ENCODE data around the gene MAPKAPK2. TPM values are rescaled to one million over a fixed set of nuclear protein-coding genes. Genes with fewer than 3 reads are reported as not detected.
"Not testable (repeated sequence)": the region's sequence is repeated elsewhere in the genome, so short reads cannot be mapped to it uniquely, and the experiment has no call there.

The MAPKAPK2 gene
- total RNA-seq, 1 experiment from 2014 or later = 67.6 TPM

DNA sequence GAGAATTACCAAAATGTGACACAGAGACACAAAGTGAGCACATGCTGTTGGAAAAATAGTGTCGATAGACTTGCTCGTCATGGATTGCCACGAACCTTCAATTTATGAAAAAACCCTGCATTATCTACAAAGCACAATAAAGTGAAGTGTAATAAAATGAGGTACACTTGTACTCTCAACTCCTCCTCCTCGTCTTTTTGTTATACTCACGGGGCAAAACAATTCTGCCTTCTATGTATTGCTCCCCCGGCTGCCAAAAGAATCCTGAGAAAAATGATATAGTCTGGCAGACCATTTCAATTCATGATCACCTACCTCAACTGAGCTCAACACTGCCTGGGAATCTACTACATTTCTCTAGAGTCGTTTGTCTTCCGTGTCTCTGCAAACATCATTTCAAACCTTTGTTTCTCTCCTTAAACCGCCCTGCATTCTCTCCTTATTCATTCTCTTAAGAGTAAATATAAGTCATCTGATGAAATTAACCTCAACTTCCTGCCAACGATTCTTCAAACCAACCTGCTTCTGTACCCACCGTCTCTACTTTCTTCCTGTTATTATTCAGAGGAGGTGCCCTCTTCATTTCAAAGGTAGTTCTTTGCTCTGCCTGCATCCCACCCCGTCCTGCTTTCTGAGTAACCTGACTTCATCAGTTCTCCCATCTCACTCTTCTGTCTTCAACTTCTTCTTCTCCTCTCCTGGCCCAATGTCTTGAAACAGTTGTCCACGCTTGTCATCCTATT is 73.0 kb downstream of the MAPKAPK2 start:
- DNase-seq = no peak
- Histone ChIP-seq H3K36me3 (no peaks in the 10 kb centered on the region), H3K27ac (no peak overlapping the region), H3K4me1 (no peaks in the 10 kb centered on the region), H3K27me3 (0 out of 2 replicates have a peak, but pooled peaks cover 3% of the 10 kb centered on the region), H3K9me3 (replicated peaks) (no peaks in the 10 kb centered on the region; the same call in 1 of the 2 replicates), H3K4me3 (no peak overlapping the region)

DNA sequence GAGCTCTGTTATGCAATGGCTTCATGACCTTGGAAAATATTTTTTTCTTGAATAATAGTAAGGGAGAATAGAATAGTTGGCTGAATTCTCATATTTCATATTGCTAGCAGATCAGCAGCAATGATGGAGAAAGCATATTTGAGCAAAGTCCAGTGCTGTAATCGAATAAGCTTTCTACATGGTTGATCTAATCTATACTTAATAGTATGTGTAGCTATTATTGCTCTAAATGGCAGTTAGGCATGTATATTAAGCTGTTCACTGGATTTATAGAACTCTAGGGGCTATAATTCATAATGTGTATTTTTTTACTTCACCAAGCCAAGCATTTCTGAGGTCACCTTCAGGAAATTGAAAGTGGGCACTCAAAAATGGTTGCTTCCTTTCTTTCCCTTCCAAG is 75.9 kb downstream of the MAPKAPK2 start:
- H3K27me3 ChIP-seq = 0 out of 2 replicates have a peak, but pooled peaks cover 3% of the 10 kb centered on the region
- no peaks in the 10 kb centered on the region for H3K36me3 ChIP-seq
- H3K27ac ChIP-seq = no peak overlapping the region
- no peaks in the 10 kb centered on the region; the same call in 1 of the 2 replicates for H3K9me3 ChIP-seq (replicated peaks)
- DNase-seq = no peak
- H3K4me3 ChIP-seq = no peak overlapping the region
- no peaks in the 10 kb centered on the region for H3K4me1 ChIP-seq

DNA sequence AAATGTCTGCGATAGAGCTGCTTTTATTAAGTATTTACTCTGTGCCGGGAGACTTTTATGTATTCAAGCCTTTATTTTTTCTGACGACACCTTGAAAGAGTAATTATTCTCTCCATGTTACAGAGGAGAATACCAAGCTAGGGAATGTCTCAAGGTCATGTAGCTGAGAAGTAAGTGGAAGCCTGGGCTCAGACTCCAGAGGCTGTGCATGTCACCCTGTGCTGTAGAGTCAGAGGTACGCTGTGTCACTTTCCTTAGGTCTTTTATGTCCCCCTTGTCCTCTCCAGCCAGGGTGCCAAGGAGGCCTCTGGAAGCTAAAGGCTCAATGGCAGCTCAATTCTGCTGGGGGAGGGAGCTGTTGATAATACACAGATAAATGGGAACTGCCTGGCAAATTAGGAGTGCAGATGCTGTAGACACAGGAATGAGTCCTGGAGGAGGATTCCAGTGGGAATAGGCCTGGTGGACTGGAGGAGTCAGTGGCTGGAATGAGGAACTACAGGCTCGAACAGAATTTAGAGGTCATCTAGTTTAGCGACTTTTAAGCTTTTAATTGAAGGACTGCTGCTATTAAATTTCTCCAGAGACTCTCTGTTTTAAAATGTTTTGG is 76.6 kb downstream of the MAPKAPK2 start:
- no peaks in the 10 kb centered on the region for H3K9me3 ChIP-seq (replicated peaks)
- no peaks in the 10 kb centered on the region for H3K4me1 ChIP-seq
- no peak for DNase-seq
- no peaks in the 10 kb centered on the region for H3K36me3 ChIP-seq
- H3K27me3 ChIP-seq = no peaks in the 10 kb centered on the region
- no peak overlapping the region for H3K4me3 ChIP-seq
- no peak overlapping the region for H3K27ac ChIP-seq

DNA sequence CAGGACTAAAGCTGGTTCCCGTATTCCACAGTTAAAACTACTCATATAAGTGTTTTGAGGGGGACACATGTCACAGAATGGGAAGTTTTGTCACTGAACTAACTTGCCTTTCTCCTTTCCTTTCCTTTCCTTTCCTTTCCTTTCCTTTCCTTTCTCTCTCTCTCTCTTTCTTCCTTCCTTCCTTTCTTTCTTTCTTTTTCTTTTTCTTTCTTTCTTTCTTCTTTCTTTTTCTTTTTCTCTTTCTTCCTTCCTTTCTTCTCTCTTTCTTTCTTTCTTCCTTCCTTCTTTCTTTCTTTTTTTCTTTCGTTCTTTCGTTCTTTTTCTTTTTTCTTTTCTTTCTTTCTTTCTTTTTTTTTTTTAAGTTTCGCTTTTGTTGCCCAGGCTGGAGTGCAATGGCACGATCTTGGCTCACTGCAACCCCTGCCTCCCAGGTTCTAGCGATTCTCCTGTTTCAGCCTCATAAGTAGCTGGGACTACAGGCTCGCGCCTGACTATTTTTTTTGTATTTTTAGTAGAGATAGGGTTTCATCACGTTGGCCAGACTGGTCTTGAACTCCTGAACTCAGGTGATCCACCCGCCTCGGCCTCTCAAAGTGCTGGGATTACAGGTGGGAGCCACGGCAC is 78.1 kb downstream of the MAPKAPK2 start:
- H3K36me3 ChIP-seq; H3K27ac ChIP-seq; H3K4me1 ChIP-seq; H3K4me3 ChIP-seq; DNase-seq; H3K27me3 ChIP-seq; H3K9me3 ChIP-seq (replicated peaks): not testable (repeated sequence)

DNA sequence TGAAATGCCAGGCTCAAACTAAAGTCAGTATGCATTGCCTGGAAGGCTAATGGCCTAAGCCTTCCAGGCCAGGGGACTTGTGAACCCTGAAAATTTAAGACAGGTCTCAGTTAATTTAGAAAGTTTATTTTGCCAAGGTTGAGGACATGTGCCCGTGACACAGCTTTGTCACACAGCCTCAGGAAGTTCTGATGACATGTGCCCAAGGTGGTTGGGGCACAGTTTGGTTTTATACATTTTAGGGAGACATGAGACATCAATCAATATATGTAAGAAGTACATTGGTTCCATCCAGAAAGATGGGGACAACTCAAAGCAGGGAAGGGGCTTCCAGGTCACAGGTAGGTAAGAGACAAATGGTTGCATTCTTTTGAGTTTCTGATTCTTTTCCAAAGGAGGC is 81.1 kb downstream of the MAPKAPK2 start:
- H3K4me1 ChIP-seq; H3K36me3 ChIP-seq; H3K27me3 ChIP-seq; H3K9me3 ChIP-seq (replicated peaks); DNase-seq; H3K27ac ChIP-seq; H3K4me3 ChIP-seq: not testable (repeated sequence)

DNA sequence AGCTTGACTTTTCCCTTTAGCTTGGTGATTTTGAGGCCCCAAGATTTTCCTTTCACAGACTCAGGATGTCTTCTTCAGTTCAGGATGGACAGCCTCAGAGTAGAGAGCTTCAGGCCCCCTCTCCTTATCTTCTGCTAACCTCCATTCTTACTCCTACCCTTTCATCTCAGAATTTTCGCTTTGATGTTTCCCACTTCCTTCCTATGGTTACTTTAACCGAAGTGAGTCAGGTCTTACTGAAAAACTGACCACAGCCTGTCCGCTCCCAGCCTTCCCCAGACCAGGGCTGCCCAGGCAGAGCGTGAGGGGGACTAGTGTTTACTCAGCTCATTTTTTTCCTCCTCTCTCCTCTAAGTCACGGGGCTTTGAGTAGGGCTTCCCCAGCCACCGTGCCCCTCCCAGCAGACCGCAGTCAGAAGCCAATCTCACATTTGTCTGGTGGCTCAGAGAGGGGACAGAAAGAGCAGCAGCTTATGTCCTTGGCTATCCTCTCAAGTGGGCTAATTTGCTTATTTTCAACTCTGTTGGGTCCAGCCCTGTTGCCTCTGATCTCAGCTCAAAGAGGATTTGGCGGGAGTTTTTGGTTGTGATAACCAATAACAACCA is 81.6 kb downstream of the MAPKAPK2 start:
- Histone ChIP-seq H3K9me3 (replicated peaks) (no peaks in the 10 kb centered on the region), H3K4me3 (no peak overlapping the region)
- DNase-seq = peak; percentile 38 to 49

DNA sequence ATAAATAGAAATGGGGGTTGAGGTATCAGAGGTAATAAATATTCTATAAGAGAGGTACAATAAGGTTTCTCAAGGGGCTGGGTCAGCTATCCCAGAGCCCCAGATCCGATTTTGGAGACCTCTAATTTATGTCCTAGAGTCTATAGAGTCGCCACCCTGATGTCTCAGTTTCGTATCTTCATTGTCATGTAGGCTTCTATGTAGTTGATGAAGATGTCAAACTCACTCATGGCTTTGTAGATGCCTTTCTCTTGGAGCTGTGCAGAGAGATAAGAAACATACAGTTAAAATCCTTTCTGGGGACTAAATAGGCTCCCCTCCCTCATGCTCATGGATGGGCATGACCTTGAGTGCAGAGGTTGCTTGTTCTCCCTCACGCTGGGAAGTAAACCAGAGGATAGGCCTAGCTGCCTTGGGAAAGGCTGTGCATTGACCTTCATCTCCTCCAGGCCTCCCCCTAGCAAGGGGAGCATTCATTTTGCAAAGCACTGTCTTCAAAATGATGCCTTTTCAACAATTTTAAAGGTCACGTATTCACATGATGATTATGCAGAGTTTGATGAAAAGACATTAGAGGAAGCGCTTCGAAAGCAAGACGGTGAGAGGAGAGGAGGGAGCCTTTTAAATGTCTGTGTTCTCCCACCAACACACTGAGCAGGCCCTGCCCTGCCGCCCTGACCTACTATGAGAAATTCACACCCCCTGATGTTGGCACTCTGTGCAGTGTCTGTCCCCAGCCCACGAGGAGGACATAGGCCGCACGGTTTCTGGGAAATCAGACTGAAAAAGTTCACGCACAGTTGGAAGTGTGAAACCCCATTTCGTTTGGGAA is 84.0 kb downstream of the MAPKAPK2 start:
- no peaks in the 10 kb centered on the region for H3K9me3 ChIP-seq (replicated peaks)
- H3K4me3 ChIP-seq = no peak overlapping the region
- no peaks in the 10 kb centered on the region for H3K27me3 ChIP-seq
- H3K4me1 ChIP-seq = no peaks in the 10 kb centered on the region
- H3K27ac ChIP-seq = no peak overlapping the region
- no peak for DNase-seq
- H3K36me3 ChIP-seq = no peaks in the 10 kb centered on the region

More for the DNA sequence above, 81.6 kb downstream of the MAPKAPK2 start:
- Histone ChIP-seq H3K4me1 (no peaks in the 10 kb centered on the region), H3K27ac (no peak overlapping the region), H3K27me3 (no peaks in the 10 kb centered on the region), H3K36me3 (no peaks in the 10 kb centered on the region)

DNA sequence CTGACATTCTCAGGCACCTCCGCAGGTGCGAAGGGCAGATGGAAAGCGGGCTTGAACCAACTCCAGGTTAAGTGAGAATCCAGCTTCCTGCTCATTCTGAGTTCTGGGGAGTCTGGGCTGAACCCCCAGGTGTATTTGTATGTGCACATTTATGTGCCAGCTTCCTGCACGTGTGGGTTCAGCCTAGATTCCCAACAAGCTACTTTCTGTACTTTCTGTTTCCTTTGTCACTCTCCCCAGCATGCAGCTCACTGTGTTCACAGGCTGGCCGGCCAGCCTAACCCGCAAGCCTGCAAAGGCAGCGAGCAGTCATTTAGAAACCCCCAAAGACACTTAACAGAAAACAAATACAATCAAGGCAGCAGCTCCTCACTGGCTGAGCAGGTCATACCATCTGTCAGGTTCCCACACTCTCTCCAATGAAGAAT is 84.6 kb downstream of the MAPKAPK2 start:
- Histone ChIP-seq H3K4me3 (no peak overlapping the region), H3K27ac (no peak overlapping the region), H3K9me3 (replicated peaks) (no peaks in the 10 kb centered on the region), H3K27me3 (no peaks in the 10 kb centered on the region), H3K4me1 (no peaks in the 10 kb centered on the region), H3K36me3 (no peaks in the 10 kb centered on the region)
- DNase-seq = no peak

DNA sequence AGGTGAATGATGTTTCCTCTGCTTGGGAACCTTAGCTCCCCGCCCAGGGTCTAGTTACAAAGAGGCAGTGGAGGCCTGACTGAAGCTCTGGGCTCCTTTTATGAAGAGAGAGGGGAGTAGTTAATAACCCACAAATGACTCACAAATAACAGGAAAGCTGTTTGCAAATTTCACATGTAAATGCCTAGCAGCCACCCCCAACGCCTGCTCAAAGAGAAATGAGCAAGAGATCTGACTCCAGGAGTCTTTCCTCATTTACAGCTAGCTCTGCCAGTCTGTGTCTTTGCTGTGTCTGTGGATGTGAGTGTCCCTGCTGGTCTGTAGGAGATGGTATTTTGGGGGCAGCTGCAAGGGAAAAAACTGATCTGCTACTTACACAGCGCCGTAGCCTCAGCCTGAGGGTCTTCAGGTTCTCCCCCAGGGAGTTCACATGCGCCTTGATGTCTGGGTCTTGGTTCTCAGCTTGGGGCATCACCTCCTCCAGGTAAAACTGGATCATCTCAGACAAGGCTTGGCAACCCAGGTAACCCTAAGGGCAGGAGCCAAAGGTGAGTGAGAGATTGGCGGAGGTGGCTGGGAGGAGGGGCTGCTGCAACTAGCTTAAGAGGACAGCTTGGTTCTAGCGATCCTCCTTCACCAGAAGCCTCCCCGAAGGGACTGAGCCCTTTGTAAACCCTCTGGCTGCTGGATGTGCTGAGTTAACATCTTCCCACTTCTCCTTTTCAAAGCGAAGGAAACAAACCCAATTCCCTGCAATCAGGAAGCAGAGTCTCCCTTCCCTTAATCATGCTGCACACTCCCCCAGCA is 86.0 kb downstream of the MAPKAPK2 start, which contains the start of gene IL19:
Gene IL19, plus strand, starts transcription at position 243 of the 807 bp plus-strand sequence. CDS start 65,890 bp downstream, outside the sequence.
- H3K27me3 ChIP-seq = peaks cover 6% of the 10 kb centered on the region; the same call in 1 of the 2 replicates
- H3K4me1 ChIP-seq = no peaks in the 10 kb centered on the region
- no peak for DNase-seq
- no peaks in the 10 kb centered on the region for H3K36me3 ChIP-seq
- H3K27ac ChIP-seq = no peak within 1 kb of the TSS
- H3K9me3 ChIP-seq (replicated peaks) = no peaks in the 10 kb centered on the region
- H3K4me3 ChIP-seq = no peak within 1 kb of the TSS

DNA sequence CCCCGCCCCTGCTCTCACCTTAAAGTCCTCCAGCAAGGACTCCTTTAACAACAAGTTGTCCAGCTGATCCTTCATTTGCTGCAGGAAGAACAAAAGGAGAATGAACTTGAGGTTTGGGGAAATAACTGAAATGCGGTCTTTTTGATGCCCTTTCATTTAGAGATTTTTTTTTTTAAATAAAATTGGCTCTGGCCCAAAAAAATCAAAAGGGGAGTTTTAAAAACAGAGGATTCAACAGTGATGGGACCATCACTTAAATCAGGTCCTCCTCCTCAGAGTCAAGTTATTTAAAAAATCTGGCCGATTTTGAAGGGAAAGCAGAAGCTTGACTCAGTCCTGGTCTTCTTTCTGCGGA is 86.6 kb downstream of the MAPKAPK2 start:
- DNase-seq = no peak

DNA sequence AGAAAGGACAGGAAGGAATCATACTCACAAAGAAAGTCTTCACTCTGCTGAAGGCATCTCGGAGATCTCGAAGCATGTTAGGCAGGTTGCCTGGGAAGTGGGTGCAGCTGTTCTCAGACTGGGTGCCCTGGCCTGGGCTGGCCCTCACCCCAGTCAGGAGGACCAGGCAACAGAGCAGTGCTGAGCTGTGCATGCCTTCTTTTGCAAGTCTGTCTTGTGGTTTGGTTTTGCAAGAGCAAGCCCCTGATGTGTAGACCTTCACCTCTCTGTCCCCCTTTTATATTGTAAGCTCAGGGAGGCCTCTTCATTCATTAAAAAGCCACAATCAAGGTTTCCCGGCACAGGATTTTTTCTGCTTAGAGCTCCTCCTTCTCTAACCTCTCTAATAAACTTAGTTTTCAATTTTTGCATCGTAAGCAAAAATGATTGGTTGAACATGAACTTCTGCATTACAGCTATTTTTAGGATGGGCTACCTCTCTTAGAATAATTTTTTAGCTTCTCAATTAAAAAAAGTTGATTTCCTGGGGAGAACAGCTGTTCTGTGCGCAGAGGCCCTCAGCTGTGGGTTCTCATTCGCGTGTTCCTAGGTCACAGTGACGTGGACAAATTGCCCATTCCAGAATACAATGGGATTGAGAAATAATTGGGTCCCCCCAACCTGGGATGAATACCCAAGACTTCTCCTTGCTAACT is 87.7 kb downstream of the MAPKAPK2 start, which contains the start of gene IL10:
Gene IL10, minus strand, starts transcription at position 252 of the 695 bp plus-strand sequence. Its CDS starts 59 bp downstream, at position 193.
- no peak for DNase-seq
- Histone ChIP-seq H3K27me3 (peaks cover 6% of the 10 kb centered on the region; the same call in 1 of the 2 replicates), H3K9me3 (replicated peaks) (no peaks in the 10 kb centered on the region), H3K27ac (no peak within 1 kb of the TSS), H3K36me3 (no peaks in the 10 kb centered on the region), H3K4me1 (no peaks in the 10 kb centered on the region), H3K4me3 (no peak within 1 kb of the TSS)

More for the DNA sequence above, 86.6 kb downstream of the MAPKAPK2 start:
- Histone ChIP-seq H3K9me3 (replicated peaks) (no peaks in the 10 kb centered on the region), H3K27ac (no peak overlapping the region), H3K4me1 (no peaks in the 10 kb centered on the region), H3K27me3 (peaks cover 6% of the 10 kb centered on the region; the same call in 1 of the 2 replicates), H3K36me3 (no peaks in the 10 kb centered on the region), H3K4me3 (no peak overlapping the region)

DNA sequence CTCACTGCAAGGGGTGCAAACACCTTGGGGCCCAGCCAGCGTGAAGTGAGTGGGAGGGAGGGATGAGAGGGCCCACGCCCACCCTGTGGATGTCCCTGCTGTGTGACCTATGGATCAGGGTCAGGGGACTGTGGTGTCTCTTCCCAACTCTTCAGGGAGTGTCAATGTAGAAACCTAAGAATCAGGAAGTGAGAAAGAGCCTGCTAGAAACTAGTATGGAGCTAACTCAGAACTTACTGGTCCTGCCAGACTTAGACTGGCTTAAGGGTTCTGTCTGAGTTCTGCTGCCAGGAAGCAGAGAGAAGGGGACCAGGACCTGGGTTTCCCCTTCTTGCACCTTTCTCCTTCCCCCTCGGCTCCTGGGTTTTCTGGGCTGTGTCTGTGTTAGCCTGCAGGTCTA is 89.4 kb downstream of the MAPKAPK2 start:
- peaks cover 6% of the 10 kb centered on the region; the same call in 1 of the 2 replicates for H3K27me3 ChIP-seq

DNA sequence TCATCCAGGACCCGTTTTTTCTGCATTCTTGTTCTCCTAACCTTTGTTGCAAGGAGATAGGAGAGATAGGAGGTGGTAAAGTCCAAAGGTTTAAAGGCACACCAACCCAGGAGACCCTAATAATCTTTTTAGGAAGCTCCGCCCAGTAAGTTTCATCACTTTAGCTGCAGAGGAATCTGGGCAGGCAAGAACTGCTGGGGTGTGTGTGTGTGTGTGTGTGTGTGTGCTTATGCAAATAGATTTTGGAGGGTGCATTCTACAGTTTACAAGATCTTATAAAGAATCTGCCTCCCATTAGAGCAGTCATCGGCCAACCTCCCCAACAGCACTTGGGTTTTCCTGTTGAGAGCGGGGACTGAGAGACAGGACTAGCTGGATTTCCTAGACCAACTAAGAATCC is 91.5 kb downstream of the MAPKAPK2 start:
- H3K36me3 ChIP-seq = no peaks in the 10 kb centered on the region
- no peak for DNase-seq
- H3K4me3 ChIP-seq = no peak overlapping the region
- H3K27me3 ChIP-seq = peaks cover 6% of the 10 kb centered on the region; the same call in 1 of the 2 replicates
- no peak overlapping the region for H3K27ac ChIP-seq
- H3K4me1 ChIP-seq = no peaks in the 10 kb centered on the region
- no peaks in the 10 kb centered on the region for H3K9me3 ChIP-seq (replicated peaks)

More for the DNA sequence above, 89.4 kb downstream of the MAPKAPK2 start:
- Histone ChIP-seq H3K9me3 (replicated peaks) (no peaks in the 10 kb centered on the region), H3K36me3 (no peaks in the 10 kb centered on the region), H3K4me3 (no peak overlapping the region), H3K27ac (no peak overlapping the region), H3K4me1 (no peaks in the 10 kb centered on the region)
- no peak for DNase-seq
